ENCODE results near the gene TOPBP1.
"Not testable (repeated sequence)": the region's sequence is repeated elsewhere in the genome, so short reads cannot be mapped to it uniquely, and the experiment has no call there.

Gene TOPBP1

DNA sequence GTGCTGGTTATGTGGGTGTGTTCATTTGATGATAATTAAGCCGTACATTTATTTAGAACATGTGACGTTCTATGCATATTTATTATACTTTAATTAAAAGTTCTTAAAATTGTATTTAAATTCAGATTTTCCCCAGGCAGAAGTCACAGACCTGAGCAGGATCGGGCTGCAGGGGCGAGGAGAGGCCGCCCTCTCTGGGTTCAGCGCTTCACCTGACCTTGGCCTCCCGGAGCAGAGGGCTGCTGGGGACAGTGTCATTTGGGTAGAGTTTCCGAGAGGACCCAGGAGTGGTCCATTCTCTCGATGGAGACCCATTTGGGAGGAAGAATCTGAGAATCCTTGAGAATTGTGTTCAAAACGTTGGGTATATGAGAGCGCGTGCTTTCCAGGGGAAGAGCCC lies 12.0 kb upstream of the TOPBP1 start:
- DNase-seq = no peak

DNA sequence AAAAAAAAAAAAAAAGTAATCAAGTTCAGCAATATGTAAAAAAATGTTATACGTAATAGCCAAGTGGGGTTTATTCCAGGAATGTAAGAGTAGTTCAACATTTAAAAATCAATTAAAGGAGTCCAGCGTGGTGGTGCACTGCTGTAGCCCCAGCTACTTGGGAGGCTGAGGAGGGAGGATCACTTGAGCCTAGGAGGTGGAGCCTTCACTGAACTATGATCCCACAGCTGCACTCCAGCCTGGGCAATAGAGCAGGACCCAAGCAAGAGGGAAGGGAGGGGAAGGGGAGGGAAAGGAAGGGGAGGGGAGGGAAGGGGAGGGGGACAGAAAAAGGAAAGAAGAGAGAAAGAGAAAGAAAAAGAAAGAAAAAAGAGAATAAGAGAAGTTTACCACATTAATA lies 10.7 kb upstream of the TOPBP1 start:
- DNase-seq = no peak

DNA sequence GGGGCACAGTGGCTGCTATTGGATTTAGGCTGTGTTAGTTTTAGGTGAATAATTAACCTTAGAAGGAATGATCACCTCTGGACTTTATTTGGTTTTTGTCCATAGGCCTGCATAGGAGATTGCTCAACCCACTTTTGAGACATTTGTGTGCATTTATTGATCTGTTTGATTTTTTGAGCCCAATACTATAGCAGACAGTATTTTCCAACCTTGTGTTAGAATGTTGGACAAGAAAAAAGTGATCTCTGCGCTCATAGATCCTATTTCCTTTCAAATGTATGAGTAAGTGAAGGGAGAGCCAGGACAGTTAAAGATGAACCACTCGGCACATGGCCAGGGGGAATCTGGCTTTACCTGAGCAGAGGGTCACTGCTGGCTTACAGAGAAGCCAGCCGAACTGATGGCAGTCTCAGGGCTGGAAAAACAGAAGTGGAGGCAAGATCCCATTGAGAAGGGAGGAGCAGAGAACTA lies 8.8 kb upstream of the TOPBP1 start:
- no peak for DNase-seq

DNA sequence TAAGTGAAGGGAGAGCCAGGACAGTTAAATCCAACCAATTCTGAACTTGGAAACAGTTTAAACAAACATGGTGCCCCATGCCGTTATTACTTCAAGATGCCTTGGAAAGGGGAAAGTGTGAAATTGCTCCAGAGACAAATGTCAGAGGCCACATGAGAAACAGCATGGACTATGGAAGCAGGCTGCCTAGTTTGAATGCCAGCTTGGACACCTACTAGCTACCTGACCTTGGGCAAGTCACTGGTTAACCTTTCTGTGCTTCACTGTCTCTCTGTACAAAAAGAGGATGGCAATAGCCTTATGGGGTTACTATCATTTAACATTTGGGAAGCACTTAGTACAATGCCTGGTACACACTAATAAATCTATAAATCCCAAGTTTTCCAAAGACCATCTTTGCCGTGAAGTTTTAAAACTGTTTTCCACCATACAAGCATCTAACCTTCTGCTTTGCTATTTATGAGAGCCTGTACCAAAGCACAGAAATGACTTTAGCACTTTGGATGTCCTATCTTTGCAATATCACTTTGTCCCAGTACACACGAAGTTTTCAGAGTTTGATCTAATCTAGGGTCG lies 8.3 kb upstream of the TOPBP1 start:
- DNase-seq = no peak

DNA sequence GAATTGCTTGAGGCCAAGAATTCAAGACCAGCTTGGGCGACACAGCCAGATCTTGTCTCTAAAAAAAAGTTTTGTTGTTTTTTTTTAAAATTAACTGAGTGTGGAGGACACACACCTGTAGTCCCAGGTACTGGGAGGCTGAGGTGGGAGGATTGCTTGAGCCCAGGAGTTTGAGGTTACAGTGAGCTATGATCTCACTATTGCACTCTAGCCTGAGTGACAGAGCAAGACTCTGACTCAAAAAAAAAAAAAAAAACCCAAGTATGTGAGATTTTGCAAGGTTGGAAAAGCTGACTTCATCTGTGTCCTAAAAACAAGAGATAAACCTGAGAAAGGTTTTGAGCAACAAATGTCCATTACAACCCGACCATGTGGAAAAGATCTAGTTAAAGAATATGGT lies 5.4 kb upstream of the TOPBP1 start:
- no peak for DNase-seq

DNA sequence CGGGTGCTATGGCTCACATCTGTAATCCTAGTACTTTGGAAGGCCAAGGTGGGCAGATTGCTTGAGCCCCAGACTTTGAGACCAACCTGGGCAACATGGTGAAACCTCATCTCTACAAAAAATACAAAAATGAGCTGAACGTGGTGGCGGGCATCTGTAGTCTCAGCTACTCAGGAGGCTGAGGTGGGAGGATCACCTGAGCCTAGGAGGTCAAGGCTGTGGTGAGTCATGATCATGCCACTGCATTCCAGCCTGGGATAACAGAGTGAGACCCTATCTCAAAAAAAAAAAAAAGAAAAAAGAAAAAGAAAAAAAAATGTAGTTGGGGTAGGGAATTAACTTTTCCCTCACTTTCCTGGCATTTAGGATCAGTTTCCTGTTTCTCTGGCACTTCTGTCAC lies 3.4 kb upstream of the TOPBP1 start:
- not testable (repeated sequence) for DNase-seq

DNA sequence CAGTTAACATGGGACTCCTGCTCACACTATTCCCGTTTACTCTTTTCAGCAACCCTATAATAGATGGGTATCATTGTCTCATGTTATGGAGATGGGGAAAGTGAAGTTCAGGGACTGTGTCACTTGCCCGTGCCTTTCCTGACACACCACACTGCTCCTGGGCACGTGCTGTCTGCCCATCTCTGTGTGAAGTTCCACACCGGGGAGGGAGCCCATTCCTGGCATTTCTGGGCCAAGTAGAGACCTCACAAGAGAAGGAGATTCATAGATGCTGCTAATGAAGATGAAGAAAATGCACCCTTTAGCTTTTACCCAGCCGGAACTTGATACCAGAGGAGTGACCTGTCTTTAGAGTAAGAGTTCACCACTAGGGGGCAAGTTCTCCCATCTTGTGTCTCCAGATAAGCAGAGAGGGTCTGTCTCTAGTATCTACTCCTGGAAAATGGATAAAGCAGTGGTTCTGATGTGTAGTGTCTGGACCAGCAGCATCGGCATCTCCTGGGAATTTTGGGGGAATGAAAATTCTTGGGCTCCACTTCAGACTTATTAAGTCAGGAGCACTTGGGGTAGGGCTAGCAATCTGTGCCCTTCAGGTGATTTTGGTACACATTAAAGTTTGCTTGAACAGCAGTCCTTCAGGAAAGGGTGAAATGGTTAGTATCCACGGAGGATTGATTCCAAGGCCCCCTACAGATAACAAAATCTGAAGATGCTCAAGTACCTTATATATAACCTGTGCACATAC lies 2.0 kb upstream of the TOPBP1 start:
- peak; percentile 89 for DNase-seq

DNA sequence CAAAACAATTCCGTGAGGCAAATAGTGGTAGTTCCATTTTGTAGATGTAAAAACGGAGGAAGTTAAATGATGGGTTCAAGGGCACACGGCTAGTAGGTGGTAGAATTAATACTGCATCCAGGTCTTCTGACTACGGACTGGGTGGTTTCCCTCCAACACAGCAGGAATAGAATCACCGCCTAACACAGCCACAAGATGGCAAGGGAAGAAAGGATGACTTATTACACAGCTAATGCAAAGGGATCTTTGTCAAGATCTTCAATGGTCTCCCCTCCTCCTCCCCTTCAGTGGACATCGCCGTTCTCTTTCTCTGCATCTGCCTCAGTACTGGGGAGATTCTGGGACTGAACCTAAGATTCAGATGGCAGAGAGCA lies 524 bp upstream of the TOPBP1 start:
- DNase-seq = peak; percentile 78

DNA sequence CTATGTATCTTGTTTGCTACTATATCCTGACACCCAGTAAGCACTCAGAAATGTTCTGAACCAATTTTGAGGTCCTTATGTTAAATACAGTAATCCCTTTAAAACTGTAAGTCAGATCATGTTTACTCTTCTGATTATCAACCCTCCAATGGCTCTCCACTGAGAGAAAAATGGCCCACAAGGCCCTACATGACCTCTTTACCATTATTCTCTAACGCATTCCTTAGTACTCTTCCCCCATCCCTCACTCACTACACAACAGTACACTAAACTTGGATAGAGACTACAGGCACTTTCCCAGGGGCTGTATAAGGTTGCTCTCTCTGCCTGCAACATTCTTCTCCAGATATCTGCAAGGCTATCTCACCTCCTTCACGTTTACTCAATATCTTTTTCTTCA lies 1.9 kb downstream of the TOPBP1 start:
- DNase-seq = no peak

DNA sequence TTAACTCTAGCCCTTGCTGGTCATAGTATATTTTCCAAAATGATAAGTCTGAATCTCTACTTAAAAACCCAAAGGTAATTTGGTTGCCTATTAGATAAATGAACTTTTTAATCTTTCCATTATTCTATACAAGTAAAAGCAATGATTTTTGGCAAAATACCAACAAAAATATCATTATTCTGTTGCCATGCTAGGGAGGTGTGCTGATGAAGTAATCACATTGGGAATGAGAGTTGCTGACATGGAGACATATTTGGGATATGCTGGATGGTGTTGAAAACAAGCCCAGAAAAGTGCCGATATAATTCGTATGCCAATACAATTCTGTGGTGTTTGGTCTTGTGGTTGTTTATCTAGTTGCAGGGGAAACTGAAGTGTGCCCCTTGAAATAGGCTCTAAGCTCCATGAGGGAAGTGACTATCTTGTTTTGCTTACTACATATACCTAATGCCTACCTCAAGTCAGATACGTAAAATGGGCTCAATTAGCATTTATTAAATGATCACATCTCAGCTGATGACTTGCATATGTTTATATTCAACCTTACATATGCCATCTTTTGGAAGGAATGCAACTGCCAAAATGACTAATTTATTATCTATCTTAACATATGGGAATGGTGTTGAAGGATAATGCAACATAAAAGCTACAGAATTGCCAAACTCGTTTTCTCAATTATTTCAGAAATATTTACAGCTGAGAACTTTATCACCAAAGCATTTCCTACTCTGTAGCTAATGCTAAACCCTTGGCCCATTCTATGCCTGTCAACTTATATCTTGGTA lies 5.8 kb downstream of the TOPBP1 start:
- no peak for DNase-seq

DNA sequence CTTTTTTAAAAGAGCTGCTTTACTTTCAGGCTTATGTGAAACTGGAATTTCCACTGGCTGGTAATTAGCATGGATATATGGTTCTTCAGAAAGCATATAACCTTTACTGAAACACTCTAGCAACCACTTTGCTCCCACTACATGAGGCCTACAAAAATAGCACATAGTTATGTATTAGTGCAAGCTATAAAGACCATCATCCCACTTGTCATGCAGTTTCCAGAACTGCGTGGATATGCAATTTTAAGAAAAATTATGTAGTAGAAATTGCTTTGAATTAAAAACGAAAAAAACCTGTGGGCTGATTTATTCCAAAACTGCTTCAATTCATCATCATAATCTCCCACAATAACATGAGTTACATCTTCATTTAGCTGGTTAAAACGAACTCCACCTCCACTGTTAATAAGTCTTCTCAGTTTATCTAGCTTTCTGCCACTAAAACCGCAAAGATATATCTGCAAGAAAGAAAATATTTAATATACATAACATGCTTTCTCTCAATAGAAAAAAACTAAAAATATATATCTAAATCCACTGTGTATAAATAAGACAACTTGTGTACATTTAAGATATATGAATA lies 12.2 kb downstream of the TOPBP1 start:
- no peak for DNase-seq

DNA sequence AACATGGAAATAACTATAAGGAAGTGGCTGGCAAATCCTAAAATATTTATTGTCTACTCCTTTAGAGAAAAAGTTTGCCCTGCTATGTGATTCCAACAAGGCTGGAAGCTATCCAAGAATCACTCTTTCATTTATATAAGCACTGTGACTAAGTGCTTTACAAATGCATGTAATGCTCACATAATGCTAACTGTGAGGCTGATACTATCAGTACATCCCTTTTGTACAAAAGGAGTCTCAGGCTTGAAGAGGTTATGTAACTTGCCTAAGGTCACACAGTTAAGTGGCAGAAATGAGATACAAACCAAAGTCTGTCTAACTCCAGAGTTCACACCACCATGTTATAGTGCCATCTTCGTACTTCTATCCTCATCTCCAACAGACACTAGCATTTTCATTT lies 17.0 kb downstream of the TOPBP1 start:
- DNase-seq = no peak

DNA sequence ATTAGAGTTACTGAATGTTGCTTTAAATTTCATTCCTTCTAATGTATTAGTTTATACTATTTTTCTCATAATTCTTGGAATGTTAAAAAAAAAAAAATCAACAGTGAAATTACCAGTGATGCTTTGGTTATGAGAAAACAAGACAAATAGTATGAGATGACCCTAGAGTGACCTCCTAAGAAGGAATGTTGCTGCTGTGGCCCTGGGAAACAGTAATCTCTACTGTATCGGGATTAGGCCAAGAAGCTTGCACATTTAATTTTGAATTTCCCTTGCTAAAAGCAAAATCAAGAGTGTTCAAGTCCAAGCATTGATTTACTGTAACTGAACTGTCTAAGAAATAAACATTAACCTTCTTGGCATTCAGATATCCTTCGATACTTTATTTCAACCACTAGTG lies 18.1 kb downstream of the TOPBP1 start:
- no peak for DNase-seq

DNA sequence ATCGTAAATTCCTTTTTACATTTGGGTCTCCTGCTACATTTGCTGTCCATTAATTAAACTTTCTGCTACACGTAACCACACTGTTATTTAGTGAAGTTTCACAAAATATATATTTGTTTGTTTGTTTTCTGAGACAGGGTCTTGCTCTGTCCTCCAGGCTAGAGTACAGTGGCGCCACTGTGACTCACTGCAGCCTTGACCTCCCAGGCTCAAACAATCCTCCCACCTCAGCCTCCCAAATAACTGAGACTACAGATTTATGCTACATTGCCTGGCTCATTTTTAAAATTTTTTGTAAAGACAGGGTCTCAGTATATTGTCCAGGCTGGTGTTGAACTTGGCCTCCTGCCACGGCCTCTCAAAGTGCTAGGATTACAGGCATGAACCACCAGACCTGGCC lies 20.5 kb downstream of the TOPBP1 start:
- DNase-seq = no peak

DNA sequence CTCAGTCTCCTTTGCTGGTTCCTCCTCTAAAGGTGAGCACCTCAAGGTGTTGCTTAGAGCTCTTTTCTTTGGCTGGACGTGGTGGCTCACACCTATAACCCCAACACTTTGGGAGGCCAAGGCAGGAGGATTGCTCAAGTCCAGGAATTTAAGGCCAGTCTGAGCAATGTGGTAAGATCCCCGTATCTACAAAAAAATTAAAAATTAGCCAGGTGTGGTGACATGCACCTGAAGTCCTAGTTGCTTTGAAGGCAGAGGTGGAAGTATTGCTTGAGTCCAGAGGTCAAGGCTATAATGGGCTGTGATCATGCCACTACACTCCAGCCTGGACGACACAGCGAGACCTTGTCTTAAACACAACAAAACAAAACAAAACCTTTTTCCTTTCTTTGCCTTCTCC lies 28.3 kb downstream of the TOPBP1 start:
- DNase-seq = no peak

DNA sequence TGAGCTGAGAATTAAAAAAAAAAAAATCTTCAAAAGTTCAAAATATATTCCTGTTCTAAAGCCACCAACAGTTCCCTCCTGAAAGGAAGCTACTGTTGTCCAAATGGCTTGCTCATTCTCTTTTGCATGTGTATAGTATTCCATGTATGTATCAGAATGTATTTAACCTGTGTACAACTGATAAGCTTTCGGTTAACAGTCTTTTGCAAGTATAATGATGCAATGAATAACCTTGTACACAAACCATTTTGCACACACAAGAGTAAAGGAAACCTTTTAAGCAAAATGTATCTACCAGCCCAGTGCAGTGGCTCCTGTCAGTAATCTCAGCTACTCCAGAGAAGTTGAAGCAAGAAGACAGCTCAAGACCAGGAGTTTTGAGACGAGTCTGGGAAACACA lies 32.6 kb downstream of the TOPBP1 start:
- no peak for DNase-seq

DNA sequence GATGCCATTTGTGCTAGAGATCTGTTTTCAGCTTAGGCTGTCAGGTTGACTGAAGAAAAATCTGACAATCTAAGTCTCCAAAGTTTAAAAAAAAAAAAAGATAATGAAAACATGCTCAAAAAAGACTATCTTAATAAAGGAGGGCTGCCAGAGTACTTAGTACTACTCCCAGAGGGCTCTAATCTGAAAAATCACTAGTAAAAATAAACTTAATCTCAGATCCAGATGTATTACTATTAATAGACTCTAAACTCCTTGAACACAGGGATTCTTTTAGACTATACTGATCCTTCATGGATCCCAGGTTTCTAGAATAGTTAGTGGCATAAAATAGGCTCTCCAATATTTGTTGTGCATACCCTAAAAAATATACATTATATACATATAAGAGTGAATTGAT lies 34.0 kb downstream of the TOPBP1 start:
- no peak for DNase-seq

DNA sequence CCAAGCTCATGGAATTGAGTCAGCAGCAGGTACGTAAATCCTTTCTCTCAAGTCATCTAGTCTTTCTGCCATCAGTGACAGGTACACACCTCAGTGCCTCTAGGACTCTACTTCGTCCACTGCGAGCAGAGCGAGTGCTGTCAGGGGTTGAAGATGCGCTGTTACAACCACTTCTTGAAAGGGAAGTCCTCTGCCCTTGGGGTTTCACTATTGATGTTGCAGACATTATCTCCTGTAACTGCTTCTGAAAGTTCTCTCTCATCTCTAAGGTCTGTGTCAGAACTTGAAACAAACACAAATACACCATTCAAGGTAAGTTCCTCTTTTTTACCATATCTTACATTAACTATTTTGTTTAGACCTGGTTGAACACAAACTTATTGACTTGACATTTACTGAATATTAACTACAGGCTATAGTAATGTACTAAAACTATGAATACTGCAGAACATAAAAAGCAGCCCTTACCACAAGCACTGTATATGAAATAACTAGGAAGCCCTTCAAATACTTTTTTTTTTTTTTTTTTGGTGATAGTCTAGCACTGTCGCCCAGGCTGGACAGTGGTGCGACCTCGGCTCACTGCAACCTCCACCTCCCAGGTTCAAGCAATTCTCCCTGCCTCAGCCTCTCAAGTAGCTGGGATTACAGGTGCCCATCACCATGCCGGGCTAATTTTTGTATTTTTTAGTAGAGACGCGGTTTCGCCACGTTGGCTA lies 41.5 kb downstream of the TOPBP1 start:
- DNase-seq = no peak

DNA sequence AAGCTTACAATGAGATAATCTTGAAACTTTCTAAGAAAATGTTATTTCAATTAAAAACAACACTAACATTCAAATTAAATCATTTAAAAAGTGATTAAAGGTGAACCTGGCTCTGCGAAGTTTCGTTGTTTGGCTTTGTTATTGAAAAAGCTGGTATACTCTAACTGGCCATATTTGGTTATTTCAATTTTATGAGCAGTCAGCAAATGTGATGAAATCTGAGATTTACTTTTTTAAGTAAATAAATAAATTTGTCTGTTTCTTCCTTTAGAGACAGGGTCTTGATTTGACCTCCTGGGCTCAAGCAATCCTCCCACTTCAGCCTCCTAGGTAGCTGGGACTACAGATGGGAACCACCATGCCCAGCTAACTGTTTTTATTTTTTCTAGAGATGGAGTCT lies 50.2 kb downstream of the TOPBP1 start:
- DNase-seq = no peak

DNA sequence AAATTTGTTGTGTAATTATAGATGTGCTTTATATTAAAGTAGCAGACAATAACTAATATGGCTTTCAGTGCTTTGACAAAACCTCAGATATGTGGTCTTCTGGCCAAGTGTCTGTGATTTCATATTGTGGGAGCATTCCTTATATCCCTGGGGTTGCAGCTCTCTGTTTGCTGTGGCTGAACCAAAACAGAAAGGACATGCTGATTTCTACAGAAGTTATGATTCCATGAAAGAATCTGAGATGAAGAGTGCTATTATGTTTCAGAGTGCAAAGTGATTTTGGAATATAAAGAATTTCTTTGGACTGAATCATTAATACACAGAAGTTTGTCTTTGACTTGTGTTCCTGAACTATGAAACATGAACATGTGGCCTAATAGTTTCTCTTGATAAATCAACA lies 51.7 kb downstream of the TOPBP1 start:
- no peak for DNase-seq

DNA sequence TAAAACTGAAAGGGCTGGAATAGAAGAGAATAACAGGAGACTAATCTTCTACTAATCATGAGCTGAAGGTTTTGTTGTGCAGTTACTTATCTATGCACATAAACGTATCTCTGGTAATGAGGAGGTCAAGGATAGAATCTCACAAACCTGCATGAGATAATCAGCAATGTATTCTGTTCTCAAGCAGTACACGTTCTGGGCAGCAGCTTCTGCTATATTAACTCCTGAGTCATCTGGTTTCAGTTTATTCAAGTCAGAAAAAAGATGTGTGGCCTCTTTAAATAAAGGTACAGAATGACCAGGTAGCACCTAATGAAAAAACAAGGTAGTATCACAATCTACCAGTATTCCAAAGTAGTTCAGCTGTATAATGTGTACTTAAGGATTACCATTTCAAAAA lies 53.4 kb downstream of the TOPBP1 start:
- DNase-seq = no peak

DNA sequence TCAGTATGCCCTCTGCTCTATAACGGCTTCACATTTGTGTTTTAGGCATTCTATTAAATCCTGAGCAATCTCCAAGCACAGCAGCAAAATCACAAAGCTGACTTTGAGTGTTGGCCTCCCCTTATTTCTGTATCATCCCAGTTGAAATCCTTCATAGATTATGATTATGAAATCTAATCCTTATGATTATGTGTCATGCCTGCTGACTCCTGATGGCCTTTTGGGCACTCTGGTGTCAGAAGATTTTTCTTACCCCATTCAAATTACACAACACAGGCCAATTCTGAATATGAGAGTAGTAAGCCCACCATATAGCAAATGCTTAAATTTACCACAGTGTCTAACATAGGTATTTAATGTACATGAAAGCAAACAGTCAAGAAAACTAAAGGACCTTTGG lies 53.9 kb downstream of the TOPBP1 start:
- no peak for DNase-seq

DNA sequence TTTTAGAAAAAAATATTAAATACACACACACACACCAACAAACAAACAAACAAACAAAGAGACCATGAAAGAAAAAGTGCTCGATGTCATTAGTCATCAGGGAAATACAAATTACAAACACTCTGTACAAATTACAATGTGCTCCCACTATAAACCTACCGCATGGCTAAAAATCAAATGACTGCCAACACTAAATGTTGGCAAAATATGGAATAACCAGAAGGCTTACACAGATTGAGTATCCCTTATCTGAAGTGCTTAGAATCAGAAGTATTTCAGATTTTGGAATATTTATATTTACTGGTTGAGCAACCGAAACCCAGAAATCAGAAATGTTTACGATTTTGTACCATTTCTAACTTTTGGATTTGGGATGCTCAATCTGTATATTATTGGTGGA lies 54.8 kb downstream of the TOPBP1 start:
- DNase-seq = no peak
